Measurements from ENCODE around the gene LTBP3. TPM values are rescaled to one million over a fixed set of nuclear protein-coding genes. Genes with fewer than 3 reads are reported as not detected.

The LTBP3 gene
- total and polyA plus RNA-seq, 9 of the 15 experiments (the other 6 are each of a cell fraction or from before 2014, with no cell fraction given), result 0.06 to 20.5 (median 4.8) TPM

DNA sequence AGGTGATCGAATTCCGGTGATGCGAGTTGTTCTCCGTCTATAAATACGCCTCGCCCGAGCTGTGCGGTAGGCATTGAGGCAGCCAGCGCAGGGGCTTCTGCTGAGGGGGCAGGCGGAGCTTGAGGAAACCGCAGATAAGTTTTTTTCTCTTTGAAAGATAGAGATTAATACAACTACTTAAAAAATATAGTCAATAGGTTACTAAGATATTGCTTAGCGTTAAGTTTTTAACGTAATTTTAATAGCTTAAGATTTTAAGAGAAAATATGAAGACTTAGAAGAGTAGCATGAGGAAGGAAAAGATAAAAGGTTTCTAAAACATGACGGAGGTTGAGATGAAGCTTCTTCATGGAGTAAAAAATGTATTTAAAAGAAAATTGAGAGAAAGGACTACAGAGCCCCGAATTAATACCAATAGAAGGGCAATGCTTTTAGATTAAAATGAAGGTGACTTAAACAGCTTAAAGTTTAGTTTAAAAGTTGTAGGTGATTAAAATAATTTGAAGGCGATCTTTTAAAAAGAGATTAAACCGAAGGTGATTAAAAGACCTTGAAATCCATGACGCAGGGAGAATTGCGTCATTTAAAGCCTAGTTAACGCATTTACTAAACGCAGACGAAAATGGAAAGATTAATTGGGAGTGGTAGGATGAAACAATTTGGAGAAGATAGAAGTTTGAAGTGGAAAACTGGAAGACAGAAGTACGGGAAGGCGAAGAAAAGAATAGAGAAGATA is 59.0 kb downstream of the LTBP3 start, which contains the start of gene MALAT1 (continued):
- TF ChIP-seq E4F1 (CRISPR knock-in tag; IDR thresholded peaks at IDR 0.05; ENCODE audit: borderline replicate concordance) (peak; percentile 92), SOX6 (IDR thresholded peaks at IDR 0.05) (peak; percentile 80), ZBTB5 (IDR thresholded peaks at IDR 0.05) (no peak), ZFP1 (CRISPR knock-in tag; IDR thresholded peaks at IDR 0.05) (peak; percentile 90), ZNF830 (CRISPR knock-in tag; IDR thresholded peaks at IDR 0.05) (peak; percentile 99), ZSCAN29 (IDR thresholded peaks at IDR 0.05) (no peak; the same call in 1 of the 2 replicates), GTF2F1 (IDR thresholded peaks at IDR 0.05; ENCODE audit: low read depth, low read length) (peak; percentile 99), ZNF174 (CRISPR knock-in tag; IDR thresholded peaks at IDR 0.05) (peak; percentile 97), HCFC1 (IDR thresholded peaks at IDR 0.05; ENCODE audit: low read depth, low read length) (peak; percentile 63), JUND (IDR thresholded peaks at IDR 0.05; ENCODE audit: borderline replicate concordance, low read depth, low read length) (peak; percentile 82), JUND (tag; IDR thresholded peaks at IDR 0.05; ENCODE audit: borderline replicate concordance, low read depth, low read length) (no peak), ZNF121 (CRISPR knock-in tag; conservative IDR thresholded peaks at IDR 0.05) (no peak), SIX5 (IDR thresholded peaks at IDR 0.05; ENCODE audit: borderline replicate concordance in 1 of 2, insufficient read depth in 1 of 2, low read depth in 1 of 2, low read length in 2 of 2) (0 out of 4 replicates have a peak, but pooled peaks of 1 of the 2 experiments have one; percentile 9), NCOA2 (IDR thresholded peaks at IDR 0.05; ENCODE audit: partially characterized antibody in 2 of 2) (no peak), ZNF77 (CRISPR knock-in tag; IDR thresholded peaks at IDR 0.05) (peak; percentile 100), HES1 (IDR thresholded peaks at IDR 0.05; ENCODE audit: low read depth) (no peak; the same call in none of the 2 replicates), ZNF785 (CRISPR knock-in tag; IDR thresholded peaks at IDR 0.05) (no peak), BHLHE40 (IDR thresholded peaks at IDR 0.05; ENCODE audit: low read length) (peak; percentile 72)
- TF ChIP-seq, protein P1, sequence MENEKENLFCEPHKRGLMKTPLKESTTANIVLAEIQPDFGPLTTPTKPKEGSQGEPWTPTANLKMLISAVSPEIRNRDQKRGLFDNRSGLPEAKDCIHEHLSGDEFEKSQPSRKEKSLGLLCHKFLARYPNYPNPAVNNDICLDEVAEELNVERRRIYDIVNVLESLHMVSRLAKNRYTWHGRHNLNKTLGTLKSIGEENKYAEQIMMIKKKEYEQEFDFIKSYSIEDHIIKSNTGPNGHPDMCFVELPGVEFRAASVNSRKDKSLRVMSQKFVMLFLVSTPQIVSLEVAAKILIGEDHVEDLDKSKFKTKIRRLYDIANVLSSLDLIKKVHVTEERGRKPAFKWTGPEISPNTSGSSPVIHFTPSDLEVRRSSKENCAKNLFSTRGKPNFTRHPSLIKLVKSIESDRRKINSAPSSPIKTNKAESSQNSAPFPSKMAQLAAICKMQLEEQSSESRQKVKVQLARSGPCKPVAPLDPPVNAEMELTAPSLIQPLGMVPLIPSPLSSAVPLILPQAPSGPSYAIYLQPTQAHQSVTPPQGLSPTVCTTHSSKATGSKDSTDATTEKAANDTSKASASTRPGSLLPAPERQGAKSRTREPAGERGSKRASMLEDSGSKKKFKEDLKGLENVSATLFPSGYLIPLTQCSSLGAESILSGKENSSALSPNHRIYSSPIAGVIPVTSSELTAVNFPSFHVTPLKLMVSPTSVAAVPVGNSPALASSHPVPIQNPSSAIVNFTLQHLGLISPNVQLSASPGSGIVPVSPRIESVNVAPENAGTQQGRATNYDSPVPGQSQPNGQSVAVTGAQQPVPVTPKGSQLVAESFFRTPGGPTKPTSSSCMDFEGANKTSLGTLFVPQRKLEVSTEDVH (IDR thresholded peaks at IDR 0.05; ENCODE audit: low read depth, partially characterized antibody), result no peak
- TF ChIP-seq, protein P2, sequence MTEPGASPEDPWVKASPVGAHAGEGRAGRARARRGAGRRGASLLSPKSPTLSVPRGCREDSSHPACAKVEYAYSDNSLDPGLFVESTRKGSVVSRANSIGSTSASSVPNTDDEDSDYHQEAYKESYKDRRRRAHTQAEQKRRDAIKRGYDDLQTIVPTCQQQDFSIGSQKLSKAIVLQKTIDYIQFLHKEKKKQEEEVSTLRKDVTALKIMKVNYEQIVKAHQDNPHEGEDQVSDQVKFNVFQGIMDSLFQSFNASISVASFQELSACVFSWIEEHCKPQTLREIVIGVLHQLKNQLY (CRISPR knock-in tag; conservative IDR thresholded peaks at IDR 0.05), result peak in 1 of 2 experiments; percentile 91; a peak in 1 of 4 replicates
